SKM-1 (cell line): Measurements from ENCODE around the gene SERPINB6.
"Not testable (repeated sequence)": the region's sequence is repeated elsewhere in the genome, so short reads cannot be mapped to it uniquely, and the experiment has no call there.

Source experiments
- DNase-seq: peaks from one replicate; lab custom pipeline; 2025; ENCODE audit not compliant: unreplicated experiment; lab: John Stamatoyannopoulos, UW

The SERPINB6 gene

GRCh38 chr6:2916158-2916925 lies 55.0 kb downstream of the SERPINB6 start:
- DNase-seq: no peak

DNA sequence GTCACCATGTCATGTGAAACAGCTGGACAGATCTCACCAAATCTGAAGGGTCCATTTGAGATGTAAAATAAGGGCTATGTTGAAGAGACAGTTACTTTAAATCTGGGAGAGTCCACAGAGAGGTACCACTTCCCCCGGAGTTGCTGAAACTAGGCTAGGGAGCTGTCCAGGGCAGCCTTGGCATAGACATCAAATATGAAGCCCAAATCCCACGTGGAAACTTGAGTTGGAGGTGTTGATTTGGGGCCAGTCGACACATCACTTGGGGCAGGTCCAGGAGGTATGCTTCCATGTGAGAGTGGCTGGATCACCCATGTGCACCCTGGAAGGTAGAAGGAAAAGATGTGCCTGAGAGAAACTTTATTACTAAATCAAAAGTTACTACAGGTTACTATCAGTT lies 56.2 kb downstream of the SERPINB6 start:
- DNase-seq: no peak

- no peak for DNase-seq
Observed at GRCh38 chr6:2914318-2914660, 57.1 kb downstream of the SERPINB6 start.

DNA sequence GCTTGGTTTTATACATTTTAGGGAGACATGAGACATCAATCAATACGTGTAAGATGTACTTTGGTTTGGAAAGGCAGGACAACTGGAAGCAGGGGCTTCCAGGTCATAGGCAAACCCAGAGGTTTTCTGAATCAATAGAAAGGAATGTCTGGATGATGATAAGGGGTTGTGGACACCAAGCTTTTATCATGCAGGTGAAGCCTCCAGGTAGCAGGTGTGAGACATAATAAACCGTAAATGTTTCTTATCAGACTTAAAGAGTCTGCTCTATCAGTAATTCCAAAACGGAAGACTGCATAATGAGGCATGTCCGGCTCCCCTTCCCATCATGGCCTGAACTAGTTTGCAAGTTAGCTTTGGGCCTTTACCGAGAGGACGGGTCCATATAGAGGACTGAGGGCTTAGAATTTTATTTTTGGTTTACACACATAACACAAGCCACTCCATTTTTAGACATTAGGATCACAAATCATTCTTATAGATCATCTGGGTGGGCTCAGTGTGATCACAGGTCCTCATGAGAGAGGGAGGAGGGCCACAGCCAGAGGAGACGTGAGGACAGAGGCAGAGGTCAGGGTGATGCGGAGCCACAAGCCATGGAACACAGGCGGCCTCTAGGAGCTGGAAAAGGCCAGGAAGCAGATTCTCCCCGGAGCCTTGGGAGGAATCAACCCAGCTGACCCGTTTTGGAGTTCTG lies 57.6 kb downstream of the SERPINB6 start:
- no peak for DNase-seq

- DNase-seq: peak; percentile 29
Observed at GRCh38 chr6:2911171-2911570, 60.2 kb downstream of the SERPINB6 start.

DNA sequence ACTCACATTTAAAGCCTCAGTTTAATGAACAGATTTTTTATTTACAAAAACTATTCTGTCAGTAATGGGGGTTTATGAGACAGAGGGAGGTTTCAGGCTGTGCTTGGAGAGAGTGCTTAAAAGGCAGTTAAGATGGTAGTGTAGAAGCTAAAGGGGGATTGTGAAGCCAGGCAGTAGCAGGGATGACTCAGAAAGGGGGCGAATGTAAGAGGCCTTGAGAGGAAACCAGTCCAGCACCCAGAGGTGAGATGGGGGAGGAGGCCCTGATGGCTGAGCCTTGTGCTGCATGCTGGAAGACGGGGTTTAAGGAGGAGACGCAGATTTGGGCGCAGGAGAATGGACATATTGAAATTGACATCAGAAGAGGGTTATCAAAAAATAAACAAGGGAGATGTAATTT lies 61.6 kb downstream of the SERPINB6 start:
- DNase-seq: no peak

- DNase-seq: not testable (repeated sequence)
Observed at GRCh38 chr6:2909051-2909606, 62.2 kb downstream of the SERPINB6 start.

DNA sequence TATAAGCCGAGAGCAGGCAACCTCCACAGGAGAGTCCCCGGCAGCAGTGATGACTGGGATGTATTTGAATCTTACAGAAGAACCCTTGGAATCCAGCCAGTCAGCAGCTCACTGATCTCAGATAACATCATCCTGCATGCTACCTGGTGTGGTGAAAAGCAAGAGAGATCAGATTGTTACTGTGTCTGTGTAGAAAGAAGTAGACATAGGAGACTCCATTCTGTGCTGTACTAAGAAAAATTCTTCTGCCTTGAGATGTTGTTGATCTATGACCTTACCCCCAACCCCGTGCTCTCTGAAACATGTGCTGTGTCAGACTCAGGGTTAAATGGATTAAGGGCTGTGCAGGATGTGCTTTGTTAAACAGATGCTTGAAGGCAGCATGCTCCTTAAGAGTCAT lies 62.9 kb downstream of the SERPINB6 start:
- DNase-seq: not testable (repeated sequence)

GRCh38 chr6:2903411-2904185 lies 67.8 kb downstream of the SERPINB6 start:
- not testable (repeated sequence) for DNase-seq

GRCh38 chr6:2901645-2902502 lies 69.5 kb downstream of the SERPINB6 start:
- DNase-seq: not testable (repeated sequence)

GRCh38 chr6:2900821-2901644 lies 70.3 kb downstream of the SERPINB6 start:
- DNase-seq: no peak

- DNase-seq: no peak
Observed at GRCh38 chr6:2900221-2900807, 71.1 kb downstream of the SERPINB6 start.

DNA sequence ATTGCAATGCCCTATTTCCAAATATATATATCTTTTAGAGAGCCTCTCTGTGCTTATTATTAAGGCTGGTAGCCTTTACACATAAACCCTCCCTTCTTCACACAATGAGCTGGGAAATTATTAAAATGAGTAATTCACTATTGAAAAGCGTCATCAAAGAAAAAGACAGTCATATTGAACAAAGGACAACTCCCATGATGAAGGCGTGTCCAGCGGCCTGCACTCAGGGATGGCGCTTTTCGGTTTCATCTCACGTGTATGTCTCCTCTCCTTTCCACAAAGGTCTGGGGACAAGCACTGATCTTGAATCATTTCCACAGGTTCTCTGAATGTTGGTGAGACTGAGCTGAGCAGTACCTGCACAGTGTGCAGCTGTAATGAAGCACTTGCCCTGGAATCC lies 71.8 kb downstream of the SERPINB6 start:
- DNase-seq: no peak
